NOMO-1 treated with dmso at 0.1 percent for 144 hours (cell line): Measurements from ENCODE around the gene HS6ST1.
"Not testable (repeated sequence)": the region's sequence is repeated elsewhere in the genome, so short reads cannot be mapped to it uniquely, and the experiment has no call there.

ENCODE experiments used
- DNase-seq: peaks from one replicate; lab custom pipeline; 2025; ENCODE audit not compliant: unreplicated experiment; lab: John Stamatoyannopoulos, UW

Gene HS6ST1

DNA sequence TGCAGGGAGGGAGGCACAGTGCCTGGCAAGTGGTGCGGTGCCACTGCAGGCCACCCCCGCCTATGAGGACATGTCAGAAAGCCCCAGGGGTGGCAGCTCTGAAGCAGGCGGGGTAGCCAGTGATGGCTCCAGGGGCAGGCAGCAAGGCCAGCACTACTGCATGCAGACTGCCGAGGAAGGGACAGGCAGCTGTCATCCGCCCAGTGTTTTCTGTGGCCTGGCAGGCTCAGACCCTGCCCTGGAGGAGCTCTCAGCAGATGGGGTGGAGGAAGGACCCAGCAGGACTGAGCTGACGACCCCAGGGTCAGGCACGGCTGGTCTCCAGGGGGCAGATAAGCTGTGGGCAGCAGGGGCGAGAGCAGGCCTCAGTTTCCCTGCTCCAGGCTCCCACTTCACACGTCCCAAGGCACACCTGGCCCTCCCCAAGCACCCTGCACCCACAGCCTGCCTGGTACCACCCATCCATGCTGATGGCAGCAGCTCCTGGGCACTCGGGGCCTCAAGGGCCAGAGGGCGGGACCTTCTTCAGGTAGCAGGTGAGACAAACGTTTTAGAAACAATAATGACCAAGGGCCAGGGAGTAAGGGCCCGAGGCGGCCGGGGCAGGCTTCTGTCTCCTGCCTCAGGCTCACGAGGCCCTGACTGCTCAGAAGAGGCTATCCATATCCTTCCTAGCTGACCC is 48.5 kb downstream of the HS6ST1 start:
- DNase-seq = no peak

DNA sequence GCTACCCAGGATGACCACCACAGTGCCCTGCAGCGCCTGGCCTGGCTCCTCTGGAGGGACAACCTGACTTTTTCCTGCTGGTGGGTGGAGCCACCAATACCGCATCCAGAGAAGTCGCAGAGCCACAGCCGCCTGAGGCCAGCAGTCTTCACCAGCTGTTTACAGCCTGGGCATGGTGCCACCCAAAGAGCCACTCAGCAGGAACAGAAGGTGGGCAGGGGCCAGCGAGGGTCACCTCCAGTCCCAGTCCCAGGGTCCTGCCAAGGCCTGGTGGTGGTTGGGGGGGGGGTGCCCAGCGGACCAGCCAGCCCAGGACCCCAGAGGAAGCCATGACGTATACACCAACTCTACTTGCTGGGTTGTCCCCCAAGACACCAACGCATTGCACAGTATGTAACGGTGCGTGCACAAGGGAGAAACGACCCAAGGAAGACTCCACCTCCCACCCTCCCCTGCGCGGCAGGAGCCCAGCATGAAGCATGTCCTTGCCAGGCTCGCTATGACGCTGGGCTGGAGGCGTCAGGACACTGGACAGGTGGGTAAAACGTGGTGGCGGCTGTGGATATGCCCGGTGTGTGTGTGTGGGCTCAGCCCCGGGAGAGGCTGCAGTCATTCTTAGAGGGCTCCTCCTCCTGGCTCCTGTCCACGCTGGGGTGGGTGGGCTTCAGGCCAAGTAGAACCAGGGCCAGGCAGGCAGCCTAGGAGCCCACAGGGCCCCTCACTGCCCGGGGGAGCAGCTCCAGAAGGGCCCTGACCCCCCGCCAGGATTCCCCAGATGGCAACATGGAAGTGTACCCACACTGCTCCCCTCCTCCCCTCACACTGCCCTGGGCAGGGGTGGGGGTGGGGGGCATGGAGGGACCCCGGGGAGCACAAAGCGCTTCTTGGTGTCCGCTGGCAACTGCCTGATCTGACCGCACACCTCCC is 49.3 kb downstream of the HS6ST1 start:
- no peak for DNase-seq

DNA sequence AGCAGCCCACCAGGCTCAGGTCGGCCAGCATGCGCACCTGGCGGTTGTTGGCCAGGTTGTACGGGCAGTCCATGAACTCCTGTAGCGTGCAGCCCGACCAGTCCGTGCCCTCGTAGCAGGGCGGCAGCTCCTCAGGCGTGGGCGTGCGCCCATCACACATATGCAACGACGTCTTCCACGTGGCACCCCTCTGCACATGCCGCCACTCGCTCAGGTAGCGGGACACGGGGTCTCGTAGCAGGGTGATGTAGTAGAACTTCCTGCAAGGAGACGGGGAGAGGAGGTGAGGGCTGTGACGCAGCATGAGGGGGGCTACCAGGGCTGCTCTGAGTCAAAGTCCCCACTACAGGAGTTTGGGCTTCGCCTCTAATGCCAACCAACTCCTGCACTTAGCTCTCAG is 50.1 kb downstream of the HS6ST1 start:
- DNase-seq = not testable (repeated sequence)

DNA sequence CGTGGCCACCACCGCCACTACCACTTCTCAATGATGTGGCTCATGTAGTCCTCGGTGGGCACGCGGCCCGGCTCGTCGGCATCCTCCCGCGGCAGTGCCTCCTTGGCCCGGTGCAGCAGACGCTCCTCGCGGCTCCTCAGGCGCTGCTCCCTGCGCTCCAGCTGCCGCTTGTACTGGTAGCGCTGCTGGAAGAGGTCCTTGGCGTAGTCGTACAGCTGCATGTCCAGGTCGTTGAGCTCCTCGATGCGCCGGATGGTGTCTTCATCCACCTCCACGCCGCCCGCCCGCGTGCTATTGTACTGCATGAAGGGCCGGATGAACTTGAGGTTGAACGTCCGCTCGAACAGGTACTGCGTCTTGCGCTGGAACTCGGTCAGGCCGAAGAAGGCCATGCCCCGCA is 50.5 kb downstream of the HS6ST1 start:
- DNase-seq = not testable (repeated sequence)

DNA sequence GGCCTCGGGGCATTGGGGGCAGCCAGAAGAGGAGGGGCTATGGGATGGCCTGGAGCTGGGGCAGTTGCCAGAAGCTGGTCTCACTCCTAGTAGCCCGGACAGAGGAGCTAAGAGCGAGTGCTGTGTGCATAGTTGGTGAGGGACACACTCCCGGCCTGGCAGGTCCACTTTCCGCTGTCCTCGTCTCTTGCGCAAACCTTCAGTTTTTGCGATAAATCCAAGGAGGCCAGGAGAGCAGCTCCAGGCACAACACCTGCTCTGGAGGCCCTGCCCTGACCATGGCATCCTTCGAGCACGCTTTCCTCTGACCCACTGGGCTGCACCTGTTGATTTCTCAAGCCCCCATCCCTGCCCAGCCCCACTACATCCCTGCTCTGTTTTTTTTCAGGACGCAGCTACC is 51.0 kb downstream of the HS6ST1 start:
- DNase-seq = not testable (repeated sequence)

DNA sequence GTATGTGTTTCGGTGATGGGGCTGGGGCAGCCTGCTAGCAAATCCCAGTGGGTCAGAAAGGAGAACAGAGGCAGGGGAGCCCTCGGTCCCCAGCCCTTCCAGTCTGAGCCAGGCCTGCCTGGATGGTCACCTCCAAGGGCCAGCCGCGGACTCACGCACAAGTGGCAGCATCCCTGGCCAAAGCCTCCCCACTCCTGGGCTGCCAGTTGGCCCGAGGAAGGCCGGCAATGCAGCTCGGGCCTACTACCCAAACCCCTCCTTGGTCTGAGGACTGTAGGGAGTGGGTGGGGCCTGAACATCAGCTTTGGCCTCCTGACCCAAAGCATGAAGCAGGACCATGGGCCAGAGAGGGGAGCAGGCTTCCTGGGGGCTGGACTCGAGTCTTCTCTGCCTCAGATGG is 51.5 kb downstream of the HS6ST1 start:
- not testable (repeated sequence) for DNase-seq

DNA sequence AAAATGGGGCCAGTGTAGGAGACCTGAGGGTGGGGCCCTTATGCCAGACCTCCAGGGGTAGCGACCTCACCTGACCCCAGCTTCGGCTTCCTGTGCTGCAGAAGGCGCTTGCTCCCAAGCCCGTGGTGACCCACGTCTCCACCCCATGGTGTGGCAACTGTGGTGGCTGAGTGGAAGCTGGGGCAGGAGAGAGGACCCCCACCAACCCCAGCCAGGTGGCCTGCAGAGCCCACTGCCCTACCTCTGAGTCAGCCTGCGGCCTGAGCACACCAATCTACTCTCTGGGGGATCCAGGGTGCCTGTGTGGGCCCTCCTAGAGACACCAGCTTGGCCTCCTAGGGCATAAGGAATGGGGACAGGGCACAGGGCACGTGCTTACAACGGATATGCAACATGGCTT is 52.2 kb downstream of the HS6ST1 start:
- DNase-seq = not testable (repeated sequence)

DNA sequence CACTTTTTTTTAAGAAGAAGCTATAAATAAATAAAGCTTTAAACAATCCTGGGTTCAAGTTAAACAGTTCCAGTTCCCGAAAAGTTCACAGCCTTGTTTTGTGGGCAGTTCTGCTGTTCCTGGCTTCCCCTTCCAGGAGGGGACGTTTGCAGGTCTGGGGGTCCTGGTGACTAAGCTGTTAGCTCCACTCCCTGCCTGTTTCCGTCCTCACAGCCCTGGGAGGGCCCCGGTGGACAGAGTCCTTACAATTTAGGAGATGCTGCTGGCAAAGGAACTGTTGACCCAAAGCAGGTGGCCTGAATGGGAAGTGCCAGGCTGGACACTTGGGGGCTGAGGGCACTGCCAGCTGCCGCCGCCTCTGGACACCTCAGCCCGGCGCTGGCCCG is 53.1 kb downstream of the HS6ST1 start:
- DNase-seq = not testable (repeated sequence)

DNA sequence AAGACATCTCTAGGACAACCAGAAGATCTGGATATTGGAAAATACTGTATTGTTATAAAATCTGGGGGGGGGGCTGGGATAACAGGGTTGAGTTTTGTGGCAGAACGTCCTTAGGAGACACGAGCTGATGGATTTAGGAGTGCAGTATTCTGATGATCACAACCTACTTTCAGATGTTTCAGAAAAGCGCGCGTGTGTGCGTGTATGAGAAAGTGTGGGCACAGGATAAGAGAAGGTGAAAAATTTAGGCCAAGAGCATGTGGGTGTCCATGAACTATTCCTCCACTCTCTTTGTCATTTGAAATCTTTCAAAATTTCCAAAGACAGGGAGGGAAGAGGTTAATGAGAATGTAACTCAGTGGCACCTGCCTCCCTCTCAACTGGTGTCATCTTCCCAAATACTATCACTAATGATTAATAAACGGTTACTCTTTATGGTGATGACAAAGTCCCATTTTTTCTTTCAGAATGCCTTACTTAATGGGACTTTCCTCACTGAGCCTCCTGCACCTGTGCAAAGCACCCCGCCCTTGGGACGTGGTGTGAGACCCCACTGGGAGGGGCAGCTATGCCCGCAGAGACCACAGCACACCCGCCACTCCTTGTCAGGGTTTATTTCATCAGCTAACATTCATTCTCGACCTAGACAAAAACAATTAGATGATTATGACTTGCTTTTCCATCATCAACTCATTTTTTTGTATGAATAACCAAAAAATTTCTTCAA is 53.6 kb downstream of the HS6ST1 start:
- no peak for DNase-seq

DNA sequence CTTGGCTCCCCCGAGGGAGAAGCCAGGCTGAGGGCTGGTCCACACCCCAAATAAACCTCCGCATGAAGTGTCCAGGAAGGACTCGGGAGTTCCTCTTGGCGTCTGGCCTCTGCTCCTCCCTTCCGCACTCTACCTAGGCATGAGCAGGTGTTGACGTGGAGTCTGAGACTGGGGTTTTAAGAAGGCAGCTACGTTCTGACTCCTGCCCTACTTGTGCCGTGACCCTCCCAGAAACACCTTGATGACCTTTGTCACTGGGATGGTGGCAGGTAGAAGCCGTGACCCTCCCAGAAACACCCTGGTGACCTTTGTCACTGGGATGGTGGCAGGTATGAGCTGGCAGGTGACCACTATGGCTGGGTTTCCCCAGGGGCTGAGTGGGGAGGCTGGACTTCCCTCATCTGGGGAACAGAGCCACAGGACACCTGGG is 54.8 kb downstream of the HS6ST1 start:
- no peak for DNase-seq

DNA sequence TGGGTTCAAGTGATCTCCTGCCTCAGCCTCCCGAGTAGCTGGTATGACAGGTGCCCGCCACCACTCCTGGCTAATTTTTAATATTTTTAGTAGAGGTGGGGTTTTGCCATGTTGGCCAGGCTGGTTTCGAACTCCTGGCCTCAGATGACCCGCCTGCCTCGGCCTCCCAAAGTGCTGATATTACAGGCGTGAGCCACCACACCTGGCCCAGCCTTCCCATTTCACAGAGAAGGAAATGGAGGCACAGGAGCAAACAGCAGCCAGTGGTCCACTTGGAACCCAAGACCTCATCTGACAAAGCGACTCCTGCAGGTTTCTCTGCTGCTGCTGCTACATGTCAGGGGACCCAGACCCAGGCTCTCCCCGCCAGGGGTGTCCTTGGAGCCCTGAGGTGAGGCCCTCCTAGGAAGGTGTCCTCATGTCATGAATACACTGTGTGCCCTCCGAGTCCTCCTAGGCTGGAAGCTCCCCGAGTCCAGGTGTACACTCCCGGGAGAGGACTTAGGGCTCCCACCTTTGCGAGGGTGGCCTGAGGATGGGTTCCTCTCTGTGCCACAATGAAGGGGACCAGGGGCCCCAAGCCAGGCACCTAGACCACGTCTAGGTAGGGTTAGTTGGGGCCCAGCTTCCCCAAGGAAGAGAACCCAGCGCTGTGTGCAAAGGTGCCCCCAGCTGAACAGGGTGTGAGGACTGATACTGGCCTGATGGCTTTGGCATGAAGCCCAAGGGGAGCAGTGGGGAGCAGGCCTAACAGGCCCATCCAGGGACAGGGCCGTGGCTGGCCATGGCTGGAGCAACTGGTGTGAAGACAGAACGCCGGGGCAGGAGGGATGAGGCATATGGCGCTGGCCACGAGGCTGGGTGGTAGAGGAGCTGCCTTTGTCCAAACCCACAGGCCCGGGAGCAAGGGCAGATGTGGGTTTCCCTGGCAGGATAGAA is 56.1 kb downstream of the HS6ST1 start:
- no peak for DNase-seq

DNA sequence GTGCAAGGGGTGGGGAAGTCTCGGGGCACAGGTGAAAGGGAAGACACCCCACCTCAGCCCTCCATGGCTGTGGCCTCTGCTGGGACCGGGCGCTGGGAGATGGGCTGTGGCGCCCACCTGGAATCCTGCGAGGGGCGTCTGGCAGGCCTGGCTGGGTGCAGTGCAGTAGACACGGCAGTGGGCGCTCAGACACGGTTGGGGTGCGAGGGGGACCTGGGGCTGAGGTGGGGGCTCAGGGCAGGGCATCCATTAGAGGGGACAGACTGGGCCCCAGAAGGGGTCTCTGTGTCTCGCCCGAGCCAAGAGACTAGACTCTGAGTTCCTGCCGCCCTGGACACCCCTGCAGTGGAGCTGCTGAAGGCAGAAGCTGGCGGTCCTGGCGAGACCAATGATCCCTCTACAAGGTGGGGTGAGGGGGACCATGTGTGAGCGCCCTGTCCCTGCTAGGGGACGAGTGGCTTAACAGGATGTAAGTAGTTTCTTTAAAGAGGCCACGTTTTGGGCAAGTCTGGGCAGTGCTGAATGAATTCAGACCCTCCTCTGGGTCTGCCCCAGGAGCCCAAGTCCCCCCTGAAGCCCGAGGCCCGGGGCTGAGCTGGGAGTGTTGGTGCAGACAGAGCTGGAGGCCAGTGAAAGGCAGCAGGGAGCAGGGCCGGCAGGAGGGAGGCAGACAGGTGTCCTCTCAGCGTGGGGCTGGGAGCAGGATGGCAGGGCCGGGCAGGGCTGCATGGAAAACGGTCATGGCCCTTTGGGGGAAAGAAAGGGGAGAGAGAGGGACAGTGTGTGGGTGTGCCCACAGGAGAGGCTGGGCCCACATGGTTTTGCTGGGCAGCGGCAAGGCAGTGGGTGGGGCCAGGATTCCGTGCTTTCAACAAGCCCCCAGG is 57.2 kb downstream of the HS6ST1 start:
- no peak for DNase-seq

DNA sequence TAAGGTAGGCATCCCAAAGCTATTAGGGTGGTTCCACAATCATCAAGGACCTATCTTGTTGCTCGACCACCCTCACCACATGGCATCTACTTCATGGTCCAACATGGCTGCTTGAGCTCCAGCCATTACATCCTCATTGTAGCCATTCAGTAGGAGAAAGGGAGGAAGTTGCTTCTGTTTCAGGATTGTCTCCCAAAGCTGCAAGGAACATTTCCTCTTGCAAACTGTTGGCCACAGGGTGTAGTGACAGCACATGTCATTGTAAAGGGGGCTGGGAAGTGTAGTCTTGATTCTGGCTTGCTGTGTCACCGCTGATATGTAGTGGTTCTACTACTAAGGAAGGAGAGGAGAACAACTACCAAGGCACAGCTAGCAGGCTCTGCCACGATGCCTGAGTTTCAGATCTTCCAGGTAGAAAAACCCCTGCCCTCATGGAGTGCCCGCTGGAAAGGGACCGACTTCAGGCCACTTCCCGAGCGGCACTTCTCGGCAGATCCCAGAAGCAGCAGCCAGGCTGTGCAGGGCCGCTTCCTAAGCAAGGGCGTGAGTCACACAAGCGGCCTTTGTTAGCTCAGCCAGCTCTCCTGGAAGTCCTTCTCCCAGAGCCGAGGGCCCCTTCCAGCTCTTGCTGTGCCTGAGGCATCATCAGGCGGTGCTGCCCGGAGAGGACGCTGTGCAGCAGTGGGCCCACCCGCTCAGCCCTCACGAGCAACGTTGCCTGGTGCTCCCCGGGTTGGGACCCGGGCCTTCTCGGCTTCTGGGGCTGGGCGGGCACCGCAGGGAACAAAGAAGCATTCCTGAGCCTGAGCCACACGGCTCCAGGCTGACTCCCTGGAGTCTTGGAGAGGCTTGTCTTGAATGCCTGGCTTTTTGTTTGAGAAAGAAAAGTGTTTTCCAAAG is 58.2 kb downstream of the HS6ST1 start:
- DNase-seq = no peak

DNA sequence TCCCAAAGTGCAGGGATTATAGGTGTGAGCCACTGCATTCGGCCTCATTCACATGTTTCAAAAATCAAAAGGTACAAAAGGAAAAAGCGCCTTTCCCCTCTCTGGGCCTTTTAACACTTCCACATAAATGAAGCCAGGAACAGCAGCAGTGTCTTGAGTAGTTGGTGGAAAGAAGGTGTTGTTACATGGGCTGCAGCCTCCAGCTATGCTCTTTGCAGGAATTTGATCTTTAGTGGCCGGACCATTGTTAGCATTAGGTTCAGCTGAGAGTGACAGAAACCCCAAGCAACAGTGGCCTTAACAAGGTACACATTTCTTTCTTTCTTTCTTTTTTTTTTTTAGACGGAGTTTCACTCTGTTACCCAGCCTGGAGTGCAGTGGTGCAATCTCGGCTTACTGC is 59.1 kb downstream of the HS6ST1 start:
- DNase-seq = no peak

DNA sequence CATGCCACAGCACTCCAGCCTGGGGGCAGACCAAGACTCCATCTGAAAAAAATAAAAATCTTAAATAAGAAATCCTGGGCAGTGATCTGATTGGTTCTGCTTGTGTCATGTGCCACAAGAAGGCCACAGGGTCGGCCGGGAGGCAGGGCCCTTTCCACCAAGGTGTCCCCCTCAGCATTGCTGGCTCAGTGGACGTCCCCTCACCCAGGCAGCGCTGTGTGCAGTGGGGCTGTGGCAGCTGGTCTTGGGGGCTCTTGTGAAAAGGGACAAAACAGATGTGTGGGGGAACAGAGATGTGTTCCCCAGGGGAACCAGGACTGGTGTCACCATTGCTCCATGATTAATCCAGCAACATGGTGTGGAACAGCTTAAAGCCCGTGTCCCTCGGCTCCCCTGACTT is 60.5 kb downstream of the HS6ST1 start:
- no peak for DNase-seq

DNA sequence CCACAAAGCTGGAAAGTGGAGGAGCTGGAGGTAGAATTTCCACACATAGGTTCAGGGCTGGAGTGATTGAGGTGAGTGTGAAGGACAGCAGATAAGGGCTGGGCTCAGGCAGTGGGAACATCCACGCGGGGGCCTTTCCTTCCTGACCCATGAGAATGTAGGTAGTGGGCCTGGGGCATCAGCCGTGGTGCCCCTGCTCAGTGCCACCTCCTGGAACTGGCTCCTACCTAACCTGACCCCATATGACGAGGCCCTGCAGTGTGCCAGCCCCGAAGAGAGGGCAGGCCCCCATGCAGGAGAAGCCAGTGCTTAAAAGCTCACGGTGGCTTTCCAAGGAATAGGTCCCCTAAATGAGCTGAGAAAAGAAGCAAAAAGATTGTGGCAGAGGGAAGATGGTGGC is 66.2 kb downstream of the HS6ST1 start:
- DNase-seq = no peak

DNA sequence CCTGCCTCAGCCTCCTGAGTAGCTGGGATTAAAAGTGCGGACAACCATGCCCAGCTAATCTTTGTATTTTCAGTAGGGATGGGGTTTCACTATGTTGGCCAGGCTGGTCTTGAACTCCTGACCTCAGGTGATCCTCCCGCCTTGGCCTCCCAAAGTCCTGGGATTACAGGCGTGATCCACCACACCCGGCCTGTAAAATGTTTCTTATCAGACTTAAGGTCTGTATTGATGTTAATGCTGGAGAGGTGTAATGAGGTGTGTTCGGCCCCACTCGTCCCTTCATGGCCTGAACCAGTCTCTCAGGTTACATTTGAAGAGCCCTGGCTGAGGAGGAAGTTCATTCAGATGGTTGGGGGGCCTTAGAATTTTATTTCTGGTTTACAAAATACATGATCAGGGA is 66.6 kb downstream of the HS6ST1 start:
- not testable (repeated sequence) for DNase-seq

DNA sequence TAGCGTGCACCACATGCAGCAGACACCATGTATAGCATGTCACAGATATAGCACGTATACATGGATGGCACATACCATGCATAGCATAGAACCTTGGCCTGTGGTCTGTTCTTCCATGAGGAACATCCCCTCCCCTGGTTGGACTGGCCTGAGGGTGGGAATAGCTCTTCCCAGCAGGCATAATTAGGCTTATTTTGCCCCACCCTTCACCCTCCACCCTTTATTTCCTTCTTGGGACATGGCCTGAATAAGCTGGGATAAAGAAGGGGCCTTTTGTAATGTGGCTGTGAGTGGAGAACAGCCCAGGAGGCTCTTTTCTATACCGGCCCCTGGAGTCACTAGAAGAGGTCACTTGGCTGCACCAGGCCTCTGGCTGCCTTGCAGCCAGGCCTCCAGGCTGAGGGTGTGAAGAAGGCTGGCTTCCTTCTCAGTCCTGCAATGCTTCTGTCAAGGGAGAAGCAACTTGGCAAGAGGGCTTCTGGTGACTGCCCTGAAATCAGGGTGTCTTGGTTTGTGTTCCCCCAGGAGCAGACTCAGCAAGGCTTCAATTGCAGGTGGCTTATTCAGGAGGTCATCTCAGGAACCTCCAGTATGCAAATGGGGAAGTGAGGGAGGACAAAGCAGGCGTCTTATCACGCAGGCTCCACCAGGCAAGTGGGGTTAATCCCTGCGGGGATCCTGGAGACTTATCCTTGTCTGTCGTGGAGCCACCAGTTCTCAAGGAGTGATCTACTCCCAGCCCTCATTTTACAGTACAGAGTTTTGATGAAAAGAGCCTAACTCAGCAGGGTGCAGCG is 68.2 kb downstream of the HS6ST1 start:
- no peak for DNase-seq
